PC-9 (cell line): ENCODE data around the gene COX4I2. TPM values are rescaled to one million over a fixed set of nuclear protein-coding genes. Genes with fewer than 3 reads are reported as not detected.
A peak's percentile ranks its signal among the peaks of the same experiment; 100 is the strongest.

Experiments used
- BruUV-seq: library from RNA; stranded (reverse); fragments of 400-500 nt; replicated peaks from 2 replicates; lab custom pipeline; 2021; lab: Mats Ljungman, UMichigan
- CTCF ChIA-PET: fragments of 300-600 bp; sonication (Branson Sonifier 250); formaldehyde crosslinking; loops from one replicate; lab custom pipeline; 2022; ENCODE audit warnings: antibody characterized with exemption; lab: Charles Lee
- POLR2A ChIA-PET: fragments of 300-600 bp; sonication (Branson Sonifier 250); formaldehyde crosslinking; loops from one replicate; lab custom pipeline; 2022; ENCODE audit warnings: antibody characterized with exemption; ENCODE audit not compliant: unreplicated experiment; lab: Charles Lee
- DNase-seq, 2 experiments: peaks; one replicate each; pipeline versions ENCODE4 v3.0.0 to v3.0.0-alpha.2; 2015 to 2022; ENCODE audit warnings: mixed read lengths in 1 of 2
- H2AFZ ChIP-seq: fragments of 200-600 bp; sonication (generic); 2 replicates; pipeline ENCODE4 v1.8.1; 2017; ENCODE audit warnings: antibody characterized with exemption
- H3F3A ChIP-seq: fragments of 200-600 bp; sonication (generic); 2 replicates; pipeline ENCODE4 v1.8.1; 2017; ENCODE audit warnings: antibody characterized with exemption, mild to moderate bottlenecking, low read depth; ENCODE audit not compliant: insufficient read depth
- H3K27ac ChIP-seq: fragments of 200-600 bp; sonication (generic); 2 replicates; pipeline ENCODE4 v1.6.1; 2016; ENCODE audit warnings: mixed run types
- H3K27me3 ChIP-seq: fragments of 200-600 bp; sonication (generic); 2 replicates; pipeline ENCODE4 v1.6.1; 2016; ENCODE audit warnings: low read depth, mixed run types; ENCODE audit not compliant: insufficient read depth
- H3K36me3 ChIP-seq: fragments of 200-600 bp; sonication (generic); 2 replicates; pipeline ENCODE4 v1.6.1; 2016; ENCODE audit warnings: low read depth, mixed run types
- H3K4me1 ChIP-seq: fragments of 200-600 bp; sonication (generic); replicated peaks from 2 replicates; pipeline ENCODE4 v1.6.1; 2016; ENCODE audit warnings: mixed run types; ENCODE audit not compliant: insufficient read depth
- H3K4me2 ChIP-seq: fragments of 200-600 bp; sonication (generic); 2 replicates; pipeline ENCODE4 v1.6.1; 2017; ENCODE audit warnings: mixed run types
- H3K4me3 ChIP-seq: fragments of 200-600 bp; sonication (generic); 2 replicates; pipeline ENCODE4 v1.6.1; 2016; ENCODE audit warnings: mixed run types
- H3K79me2 ChIP-seq: fragments of 200-600 bp; sonication (generic); 2 replicates; pipeline ENCODE4 v1.6.1; 2017; ENCODE audit warnings: low read depth, mixed run types
- H3K9me2 ChIP-seq: fragments of 200-600 bp; sonication (generic); 2 replicates; pipeline ENCODE4 v1.8.1; 2017; ENCODE audit warnings: mild to moderate bottlenecking; ENCODE audit not compliant: insufficient read depth
- H3K9me3 ChIP-seq: fragments of 200-600 bp; sonication (generic); 2 replicates; pipeline ENCODE4 v1.8.1; 2016; ENCODE audit warnings: low read depth; ENCODE audit not compliant: insufficient read depth
- H4K20me1 ChIP-seq: fragments of 200-600 bp; sonication (generic); 2 replicates; pipeline ENCODE4 v1.8.1; 2017; ENCODE audit not compliant: insufficient read depth
- CTCF ChIP-seq: fragments of 200-600 bp; sonication (generic); conservative IDR thresholded peaks from 2 replicates; pipeline ENCODE4 v1.6.1; 2017; ENCODE audit warnings: mixed run types, antibody characterized with exemption, mild to moderate bottlenecking, moderate library complexity
- EZH2 ChIP-seq: fragments of 200-600 bp; sonication (generic); IDR thresholded peaks from 2 replicates; pipeline ENCODE4 v1.8.0; 2017; ENCODE audit warnings: antibody characterized with exemption, low read depth
- intact Hi-C: fragments of 100-400 bp; cut with micrococcal nuclease; formaldehyde crosslinking; loops from one replicate; pipeline ENCODE4 v1.10.0; 2022; ENCODE audit not compliant: unreplicated experiment
- total RNA-seq: library from RNA; stranded (reverse); gene quantifications from 2 replicates; pipeline ENCODE4 v1.2.3, GENCODE V29; 2021

Gene COX4I2
- total RNA-seq, 1 experiment from 2014 or later, result not detected

GRCh38 chr20:31678389-31679356, 41.0 kb downstream of the COX4I2 start:
- Histone ChIP-seq H3K4me3 (no peak overlapping the region), H2AFZ (no peak overlapping the region), H3K4me1 (peaks cover 37% of the 10 kb centered on the region), H3K9me2 (no peaks in the 10 kb centered on the region), H3K79me2 (peaks cover 99% of the 10 kb centered on the region), H3K27ac (peak overlapping the region; percentile 35), H3K36me3 (peaks cover 63% of the 10 kb centered on the region), H3F3A (peaks cover 57% of the 10 kb centered on the region), H3K27me3 (no peaks in the 10 kb centered on the region), H3K4me2 (peak overlapping the region; percentile 37; the same call in 1 of the 2 replicates), H4K20me1 (peaks cover 61% of the 10 kb centered on the region), H3K9me3 (no peaks in the 10 kb centered on the region)
- no TSS peak for BruUV-seq
- ChIA-PET CTCF (interaction anchor here (0.5 to 2.6 kb wide), 3 partner anchors 44 to 218 kb away, joined by 3 to 10 read pairs (median 6); partner anchors contain the start of gene BCL2L1), POLR2A (interaction anchor here (0.5 to 1.1 kb wide), 6 partner anchors 18 to 64 kb away, joined by 3 to 11 read pairs (median 4); no protein-coding TSS in a partner anchor)
- intact Hi-C loops, result loop anchor here (1.0 to 2.0 kb wide), 5 partner anchors 26 to 45 kb away; no protein-coding TSS in a partner anchor
- TF ChIP-seq CTCF (no peak), EZH2 (no peak)
- peak; percentile 61 to 90 for DNase-seq

GRCh38 chr20:31679357-31680285, 41.9 kb downstream of the COX4I2 start:
- Histone ChIP-seq H3K4me1 (peaks cover 37% of the 10 kb centered on the region), H3F3A (peaks cover 57% of the 10 kb centered on the region), H3K4me3 (no peak overlapping the region), H3K9me2 (no peaks in the 10 kb centered on the region), H4K20me1 (peaks cover 52% of the 10 kb centered on the region), H3K27ac (peak overlapping the region; percentile 40; the same call in 1 of the 2 replicates), H3K27me3 (no peaks in the 10 kb centered on the region), H3K9me3 (no peaks in the 10 kb centered on the region), H3K4me2 (peak overlapping the region; percentile 15; the same call in 1 of the 2 replicates), H2AFZ (no peak overlapping the region), H3K79me2 (peaks cover 99% of the 10 kb centered on the region), H3K36me3 (peaks cover 72% of the 10 kb centered on the region)
- CTCF ChIA-PET, result interaction anchor here (0.6 kb wide), 1 partner anchor 18 kb away, joined by 5 read pairs; no protein-coding TSS in a partner anchor
- no peak for TF ChIP-seq CTCF
- TF ChIP-seq EZH2, result no peak
- POLR2A ChIA-PET, result interaction anchor here (0.5 to 0.9 kb wide), 4 partner anchors 34 to 428 kb away, joined by 3 to 7 read pairs (median 6); no protein-coding TSS in a partner anchor
- intact Hi-C loops, result loop anchor here (2.0 kb wide), 2 partner anchors 25 to 33 kb away; no protein-coding TSS in a partner anchor
- BruUV-seq, result no TSS peak
- DNase-seq, result no peak
